ENCODE data around the gene IKBKG. TPM values are rescaled to one million over a fixed set of nuclear protein-coding genes. Genes with fewer than 3 reads are reported as not detected.

IKBKG gene
- total and polyA plus RNA-seq, 2 of the 13 experiments (the other 11 are each of a cell fraction or from before 2014, with no cell fraction given) = 30.6 to 44.3 TPM

GRCh38 chrX:154529206-154529612 lies 18.2 kb upstream of the IKBKG start (continued):
- peak; percentile 34; the same call in 1 of the 2 replicates for TF ChIP-seq JUND (CRISPR knock-in tag; IDR thresholded peaks at IDR 0.05)
- no peak for TF ChIP-seq KDM6A (CRISPR knock-in tag; IDR thresholded peaks at IDR 0.05; ENCODE audit: low read depth)
- no peak for TF ChIP-seq GATAD1 (CRISPR knock-in tag; IDR thresholded peaks at IDR 0.05)
- peak; percentile 37; the same call in 1 of the 2 replicates for TF ChIP-seq ZNF460 (CRISPR knock-in tag; IDR thresholded peaks at IDR 0.05; ENCODE audit: borderline replicate concordance)
- no peak for TF ChIP-seq RBM39 (IDR thresholded peaks at IDR 0.05; ENCODE audit: low read depth, low read length, poor library complexity, severe bottlenecking)
- no peak for TF ChIP-seq NFIC (IDR thresholded peaks at IDR 0.05; ENCODE audit: low read length)
- TF ChIP-seq ZBTB37 (CRISPR knock-in tag; IDR thresholded peaks at IDR 0.05) = no peak
- no peak for TF ChIP-seq U2AF1 (optimal IDR thresholded peaks at IDR 0.05; ENCODE audit: low read depth, low read length)
- TF ChIP-seq ZNF891 (CRISPR knock-in tag; IDR thresholded peaks at IDR 0.05) = no peak
- no peak for TF ChIP-seq ZNF501 (CRISPR knock-in tag; IDR thresholded peaks at IDR 0.05)
- no peak for TF ChIP-seq TBX3 (IDR thresholded peaks at IDR 0.05; ENCODE audit: borderline replicate concordance)
- TF ChIP-seq CEBPG (CRISPR knock-in tag; IDR thresholded peaks at IDR 0.05) = peak; percentile 38
- no peak for TF ChIP-seq TOE1 (CRISPR knock-in tag; IDR thresholded peaks at IDR 0.05)
- TF ChIP-seq ZFP1 (CRISPR knock-in tag; IDR thresholded peaks at IDR 0.05) = no peak
- peak; percentile 62; the same call in 1 of the 2 replicates for TF ChIP-seq CEBPB (IDR thresholded peaks at IDR 0.05; ENCODE audit: borderline replicate concordance, low read depth, low read length)
- no peak for TF ChIP-seq DMAP1 (CRISPR knock-in tag; IDR thresholded peaks at IDR 0.05)
- TF ChIP-seq SCMH1 (CRISPR knock-in tag; IDR thresholded peaks at IDR 0.05; ENCODE audit: borderline replicate concordance) = no peak
- no peak for TF ChIP-seq ZNF33A (CRISPR knock-in tag; IDR thresholded peaks at IDR 0.05; ENCODE audit: borderline replicate concordance)
- TF ChIP-seq SP2 (CRISPR knock-in tag; IDR thresholded peaks at IDR 0.05) = no peak
- peak; percentile 89 for TF ChIP-seq FOSL2 (CRISPR knock-in tag; IDR thresholded peaks at IDR 0.05)
- 0 out of 2 replicates have a peak, but pooled peaks have one; percentile 23 for TF ChIP-seq NR2F6 (IDR thresholded peaks at IDR 0.05)
- peak; percentile 41 for TF ChIP-seq NR2F6 (CRISPR knock-in tag; IDR thresholded peaks at IDR 0.05)
- no peak for TF ChIP-seq HIVEP1 (CRISPR knock-in tag; IDR thresholded peaks at IDR 0.05)
- no peak for TF ChIP-seq ADNP (CRISPR knock-in tag; IDR thresholded peaks at IDR 0.05)
- no peak for TF ChIP-seq NFAT5 (CRISPR knock-in tag; IDR thresholded peaks at IDR 0.05)
- 0 out of 2 replicates have a peak, but pooled peaks have one; percentile 15 for TF ChIP-seq SAP130 (CRISPR knock-in tag; IDR thresholded peaks at IDR 0.05; ENCODE audit: low read depth)
- TF ChIP-seq ZNF747 (CRISPR knock-in tag; IDR thresholded peaks at IDR 0.05; ENCODE audit: borderline replicate concordance) = no peak
